Measurements from ENCODE around the gene NPB.

The NPB gene

DNA sequence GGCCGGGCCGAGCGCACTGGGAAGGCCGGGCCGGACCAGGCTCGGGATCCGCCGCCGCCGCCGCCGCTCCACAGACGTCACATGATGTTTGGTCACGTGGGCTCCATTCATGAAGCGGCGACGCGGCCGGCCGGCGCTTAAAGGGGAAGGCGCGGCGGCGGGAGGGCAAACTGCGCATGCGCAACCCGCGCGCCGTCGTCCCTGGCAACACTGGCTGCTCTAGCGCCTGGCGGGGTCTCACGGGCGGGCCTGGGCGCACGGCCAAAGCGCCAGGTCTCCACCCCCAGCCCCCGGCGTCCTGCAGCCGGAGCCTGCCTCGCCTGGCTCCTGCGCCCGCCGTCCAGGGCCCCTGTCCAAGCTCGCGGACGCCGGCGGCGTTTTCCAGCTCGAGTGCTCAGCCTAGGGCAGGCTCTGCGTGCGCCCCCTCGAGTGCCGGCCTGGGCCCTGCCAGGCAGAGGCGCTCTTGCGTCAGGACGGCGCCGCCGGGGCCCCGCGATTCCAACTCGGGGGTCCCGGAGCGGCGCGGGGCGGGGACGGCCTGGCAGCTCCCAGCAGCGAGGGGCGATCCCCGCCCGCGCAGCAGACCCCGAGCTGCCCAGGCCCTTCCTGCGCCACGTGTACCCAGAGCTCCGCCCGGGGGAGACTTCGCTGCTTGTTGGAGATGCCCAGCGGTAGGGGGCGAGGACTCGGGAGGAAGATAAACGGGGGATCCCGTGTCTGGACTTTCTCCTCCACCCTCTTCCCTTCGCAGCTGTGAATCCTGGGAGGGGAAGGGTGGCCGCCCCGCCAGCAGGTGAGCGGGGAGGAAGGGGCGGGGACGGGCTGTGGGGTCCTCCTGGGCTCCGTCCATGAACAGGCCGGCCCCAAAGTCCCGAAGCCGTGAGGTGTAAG, 25.9 kb downstream of the NPB start, which contains the start of gene MAFG:
TSS of gene MAFG (minus strand) at position 83 of the 891 bp plus-strand sequence. CDS start 4,550 bp downstream, outside the sequence.
- DNase-seq: peak; percentile 80

DNA sequence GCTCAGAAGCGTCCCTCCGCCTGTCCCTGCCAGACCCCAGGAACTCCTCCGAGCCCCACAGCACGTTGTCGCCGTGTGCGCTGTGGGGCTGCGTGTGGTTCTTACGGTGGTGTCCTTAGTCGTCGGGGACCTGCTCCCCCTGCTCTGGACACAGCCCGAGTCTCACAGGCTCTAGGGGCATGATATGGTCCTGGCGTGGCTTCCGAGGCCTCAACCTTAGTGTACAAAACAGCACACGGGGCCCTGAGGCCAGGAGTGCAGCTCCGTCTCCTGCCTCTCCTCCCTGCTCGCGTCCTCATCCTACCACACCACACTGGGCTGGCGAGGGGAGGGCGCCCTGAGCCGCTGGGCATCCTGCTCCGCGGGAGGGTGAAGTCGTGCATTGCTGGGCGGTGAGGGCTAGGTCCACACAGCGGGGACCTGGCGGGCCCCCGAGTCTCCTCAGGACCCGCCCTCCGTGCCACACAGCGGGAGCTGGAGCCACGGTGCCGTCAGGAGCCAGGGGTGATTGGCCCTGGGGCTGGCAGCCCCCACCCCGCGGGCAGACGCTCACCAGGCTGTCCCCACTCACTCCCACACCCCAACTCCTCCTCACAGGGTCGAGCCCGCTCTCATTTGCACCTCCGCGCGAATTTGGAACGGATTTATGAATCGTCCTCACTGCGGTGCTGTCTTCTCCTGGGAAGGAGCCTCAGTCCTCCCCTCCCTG, 26.7 kb downstream of the NPB start:
- no peak for DNase-seq

DNA sequence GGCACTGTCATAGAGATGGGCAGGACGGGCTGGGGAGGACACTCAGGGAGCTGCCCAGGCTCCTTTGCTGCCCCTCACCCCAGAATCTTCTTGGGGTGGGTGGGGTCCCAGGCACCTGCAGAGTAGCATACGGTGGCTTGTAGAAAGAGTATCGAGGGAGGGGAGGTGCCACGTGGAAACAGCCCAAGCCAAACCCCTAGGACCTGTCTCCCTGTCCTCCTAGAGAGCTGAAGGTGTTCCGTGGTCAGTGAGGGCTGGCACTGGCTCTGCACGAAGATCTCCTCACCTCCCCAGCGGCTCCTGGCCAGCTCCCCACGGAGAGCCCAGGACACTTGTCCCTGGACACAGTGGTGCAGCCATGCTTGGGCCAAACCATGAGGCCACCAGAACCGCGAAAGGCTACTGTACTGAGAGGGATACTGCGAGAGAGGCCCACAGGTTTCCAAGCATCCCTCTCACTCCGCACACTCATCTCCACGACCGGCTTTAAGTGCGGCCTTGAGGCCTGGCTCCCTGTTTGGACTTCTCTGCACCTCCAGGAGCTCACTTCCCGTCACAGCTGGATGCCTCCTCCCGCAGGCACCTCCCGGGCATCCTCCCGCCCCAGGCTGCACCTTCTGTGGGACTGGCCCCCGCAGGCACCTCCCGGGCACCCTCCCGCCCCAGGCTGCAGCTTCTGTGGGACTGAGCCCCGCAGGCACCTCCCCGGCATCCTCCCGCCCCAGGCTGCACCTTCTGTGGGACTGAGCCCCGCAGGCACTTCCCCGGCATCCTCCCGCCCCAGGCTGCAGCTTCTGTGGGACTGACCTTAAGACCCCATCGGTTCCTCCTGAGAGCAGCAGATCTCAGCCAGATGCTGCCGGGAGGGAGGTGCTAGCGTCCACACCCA, 27.5 kb downstream of the NPB start:
- DNase-seq: no peak

DNA sequence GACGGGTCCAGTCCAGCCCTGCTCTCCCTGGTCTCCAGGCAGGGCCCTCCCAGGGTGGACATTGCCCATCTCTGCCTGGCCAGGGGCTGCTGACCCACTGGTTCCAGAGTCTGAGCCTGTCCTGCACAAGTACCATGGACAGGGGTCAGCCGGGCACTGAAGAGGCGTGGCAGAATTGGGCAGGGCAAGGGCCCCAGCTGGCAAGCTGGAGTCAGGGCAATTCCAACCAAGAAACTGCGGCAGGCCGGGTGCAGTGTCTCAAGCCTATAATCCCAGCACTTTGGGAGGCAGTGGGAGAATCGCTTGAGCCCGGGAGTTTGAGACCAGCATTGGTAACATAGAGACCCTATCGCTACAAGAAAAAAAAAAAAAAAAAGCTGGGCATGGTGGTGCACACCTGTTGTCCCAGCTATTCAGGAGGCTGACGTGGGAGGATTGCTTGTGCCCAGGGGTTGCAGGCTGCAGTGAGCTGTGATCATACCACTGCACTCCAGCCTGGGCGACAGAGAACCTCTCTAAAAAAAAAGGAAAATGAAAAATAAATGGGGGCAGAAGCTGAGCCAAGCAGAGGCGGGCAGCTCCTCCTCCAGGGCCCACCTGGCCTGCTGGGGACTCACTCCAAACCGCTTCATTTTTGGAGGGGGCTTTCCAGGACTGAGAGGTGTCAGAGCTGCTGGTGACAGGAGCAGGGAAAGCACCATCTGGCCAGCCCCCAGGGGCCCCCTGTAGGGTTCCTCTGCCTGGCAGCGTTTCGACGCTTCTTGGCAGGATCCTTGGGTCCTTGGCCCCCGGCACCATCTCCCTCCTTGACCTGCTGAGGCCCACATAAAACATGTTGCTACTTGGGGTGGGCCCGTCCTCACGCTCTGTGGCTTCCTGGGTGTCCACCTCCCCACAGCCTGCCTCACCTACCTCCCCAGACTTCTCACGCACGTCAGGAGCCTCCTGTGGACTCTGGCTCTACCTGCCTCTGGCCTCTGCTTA, 28.4 kb downstream of the NPB start:
- DNase-seq: no peak

DNA sequence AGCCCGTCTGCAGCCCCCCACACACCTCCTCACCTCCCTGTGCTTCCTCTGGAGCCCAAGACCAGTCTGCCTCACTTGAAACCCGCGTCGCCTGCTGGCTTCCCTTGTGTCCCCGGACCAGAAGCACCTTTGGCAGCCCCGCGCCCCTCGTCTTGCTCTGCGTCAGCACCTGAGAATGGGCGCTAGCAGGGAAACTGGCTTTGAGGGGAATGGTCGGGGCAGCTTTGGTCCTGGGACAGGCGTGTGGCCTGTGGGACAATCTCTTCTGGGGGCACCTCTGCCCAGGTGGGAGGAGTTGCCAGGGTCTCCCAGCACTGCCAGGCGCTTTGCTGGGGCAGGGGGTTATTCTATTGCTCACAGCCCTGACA, 29.1 kb downstream of the NPB start:
- no peak for DNase-seq

DNA sequence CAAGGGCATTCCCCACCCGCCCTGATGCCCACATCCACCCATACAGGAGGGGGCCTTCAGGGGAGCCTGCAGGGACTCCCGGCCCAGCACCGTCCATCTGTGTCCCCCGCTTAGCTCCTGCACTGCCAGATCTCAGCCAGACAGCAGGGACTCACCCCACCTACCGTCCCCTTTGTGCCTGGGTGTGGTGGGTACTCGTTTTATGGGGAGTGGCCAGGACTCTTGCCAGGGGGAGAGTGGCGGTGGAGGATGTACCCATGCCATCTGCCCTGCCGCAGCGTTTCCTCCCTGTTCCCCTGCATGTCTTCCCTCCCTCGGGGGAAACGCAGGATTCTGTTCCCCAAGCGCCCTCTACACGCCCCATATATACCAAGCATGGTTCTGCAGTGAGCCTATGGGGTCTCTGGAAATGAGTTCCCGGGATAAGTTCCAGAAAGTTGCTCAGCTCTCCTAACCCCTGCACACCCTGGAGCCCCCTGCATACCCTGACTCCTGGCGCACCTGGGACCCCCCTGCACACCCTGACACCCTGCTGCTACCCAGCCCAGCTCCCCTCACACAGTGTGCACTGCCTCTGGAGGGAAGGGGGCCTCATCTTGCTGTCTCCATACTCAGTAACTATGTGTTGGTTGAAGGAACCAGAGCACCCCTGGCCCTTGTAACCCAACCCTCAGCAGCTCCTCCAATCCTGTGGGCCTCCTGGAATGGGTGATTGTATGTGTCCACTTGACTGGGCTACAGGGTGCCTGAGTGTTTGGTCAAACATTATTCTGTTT, 29.7 kb downstream of the NPB start:
- no peak for DNase-seq

DNA sequence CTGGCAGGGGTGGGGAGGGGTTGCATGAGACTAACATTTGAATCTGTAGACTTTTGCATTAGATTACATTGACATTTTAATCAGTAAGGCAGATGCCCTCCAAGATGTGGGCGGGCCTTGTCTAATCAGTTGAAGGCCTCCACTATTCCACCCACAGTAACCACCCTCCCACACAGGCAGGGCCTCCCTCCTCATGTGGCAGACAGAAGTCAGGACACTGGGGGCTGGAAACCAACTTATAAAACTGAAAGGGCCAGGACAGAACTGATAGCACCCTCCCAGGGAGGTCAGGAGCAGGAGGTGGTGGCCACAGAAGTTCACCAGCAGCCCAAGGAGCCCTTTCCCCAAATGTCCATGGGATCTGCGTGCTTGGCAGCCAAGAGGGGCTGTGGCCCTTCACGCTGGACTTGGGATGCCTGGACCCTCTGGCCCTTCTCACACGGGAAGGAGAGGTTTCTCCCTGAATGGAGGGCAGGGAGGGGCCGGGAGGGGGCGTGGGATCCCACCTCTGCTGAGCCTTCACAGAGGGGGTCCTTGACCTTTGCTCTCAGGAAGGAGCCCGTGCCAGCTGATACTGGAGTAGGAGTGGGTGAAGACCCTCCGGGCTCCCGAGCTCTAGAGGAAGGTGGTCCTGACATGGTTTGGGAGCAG, 30.4 kb downstream of the NPB start:
- no peak for DNase-seq

DNA sequence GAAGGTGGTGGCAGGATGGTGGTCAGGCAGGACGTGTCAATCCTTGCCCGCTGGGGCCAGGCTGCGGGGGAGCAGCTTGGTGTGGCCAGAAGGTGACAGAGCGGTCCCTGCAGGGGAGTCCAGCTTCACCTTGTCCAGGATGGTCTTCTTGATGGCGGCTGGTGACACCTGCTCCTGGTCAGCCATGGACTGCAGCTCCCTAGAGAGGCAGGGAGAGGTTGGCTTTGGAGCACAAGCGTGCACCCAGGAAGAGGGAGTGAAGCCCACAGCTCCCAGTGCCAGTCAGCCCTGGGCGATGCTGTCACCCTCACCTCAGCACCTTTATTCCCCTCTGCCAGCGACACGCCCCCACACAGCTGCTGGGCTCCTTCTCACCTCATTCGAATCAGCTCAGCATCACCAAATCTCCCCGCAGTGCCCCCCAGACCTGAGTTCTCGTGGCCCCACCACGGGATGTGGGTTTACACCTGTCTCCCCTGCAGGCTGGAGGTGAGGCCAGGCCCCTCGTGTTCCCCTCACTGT, 31.2 kb downstream of the NPB start:
- no peak for DNase-seq

DNA sequence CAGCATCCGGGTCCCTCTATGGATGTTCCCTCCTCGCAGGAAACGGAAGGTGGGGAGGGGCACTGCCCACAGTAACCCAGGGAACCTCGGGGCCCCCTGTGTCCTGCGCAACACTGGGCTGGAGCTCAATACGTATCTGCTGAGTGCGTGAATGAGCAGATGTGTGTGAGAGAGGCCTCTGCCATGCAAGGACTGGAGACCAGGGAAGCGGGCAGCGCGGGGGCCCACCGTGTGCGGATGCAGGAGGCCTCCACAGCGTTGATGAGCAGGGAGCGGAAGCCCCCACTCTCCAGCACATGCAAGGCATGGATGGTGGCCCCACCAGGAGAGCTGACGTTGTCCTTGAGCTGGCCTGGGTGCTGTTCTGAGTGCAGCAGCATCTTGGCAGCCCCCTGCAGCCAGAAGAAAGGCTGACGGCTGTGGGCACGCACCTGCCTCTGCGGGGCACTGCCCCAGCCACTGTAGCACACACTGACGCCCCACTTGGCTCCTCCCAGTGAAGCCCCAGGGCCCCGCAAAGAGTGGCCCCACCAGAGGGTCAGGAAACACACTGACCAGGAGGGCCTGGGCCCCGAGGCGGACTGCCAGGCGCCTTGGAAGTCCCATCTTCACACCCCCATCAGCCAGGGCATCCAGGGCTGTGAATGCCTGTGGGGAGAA, 32.2 kb downstream of the NPB start:
- DNase-seq: no peak

DNA sequence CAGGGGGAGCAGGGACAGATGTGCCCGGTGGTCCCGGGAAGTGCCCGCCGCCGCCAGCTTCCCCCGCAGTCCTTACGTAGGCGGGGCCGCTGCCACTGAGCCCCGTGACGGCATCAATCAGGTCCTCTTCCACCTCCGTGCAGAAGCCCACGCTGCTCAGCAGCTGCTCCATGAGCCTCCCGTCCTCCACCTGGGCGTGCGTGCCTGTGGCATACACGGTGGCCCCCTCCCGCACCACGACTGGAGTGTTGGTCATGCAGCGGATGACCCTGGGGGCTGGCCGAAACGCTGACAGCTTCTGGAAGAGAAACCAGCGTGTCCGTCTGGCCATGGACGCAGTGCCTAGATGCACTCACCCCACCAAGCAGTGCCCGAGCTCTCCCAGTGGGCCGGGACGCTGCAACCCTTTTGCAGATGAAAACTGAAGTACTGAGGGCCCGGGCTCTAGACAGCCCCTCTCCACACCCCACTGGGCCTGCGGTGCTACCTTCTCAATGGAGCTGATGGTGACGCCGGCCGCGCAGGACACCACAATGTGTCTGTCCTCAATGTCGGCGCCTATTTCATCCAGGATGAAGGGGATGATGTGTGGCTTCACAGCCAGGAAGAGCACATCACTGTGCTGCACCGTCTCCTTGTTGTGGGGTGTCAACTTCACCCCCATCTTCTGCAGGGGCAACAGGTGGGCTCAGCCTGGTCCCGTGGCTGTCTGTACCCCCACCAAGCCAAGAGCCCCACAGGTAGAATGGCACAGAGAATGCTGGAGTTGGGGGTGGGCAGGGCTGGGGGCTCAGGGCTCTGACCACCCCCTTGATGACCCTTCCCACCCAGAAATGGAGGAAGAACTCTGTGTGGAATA, 33.0 kb downstream of the NPB start:
- no peak for DNase-seq

DNA sequence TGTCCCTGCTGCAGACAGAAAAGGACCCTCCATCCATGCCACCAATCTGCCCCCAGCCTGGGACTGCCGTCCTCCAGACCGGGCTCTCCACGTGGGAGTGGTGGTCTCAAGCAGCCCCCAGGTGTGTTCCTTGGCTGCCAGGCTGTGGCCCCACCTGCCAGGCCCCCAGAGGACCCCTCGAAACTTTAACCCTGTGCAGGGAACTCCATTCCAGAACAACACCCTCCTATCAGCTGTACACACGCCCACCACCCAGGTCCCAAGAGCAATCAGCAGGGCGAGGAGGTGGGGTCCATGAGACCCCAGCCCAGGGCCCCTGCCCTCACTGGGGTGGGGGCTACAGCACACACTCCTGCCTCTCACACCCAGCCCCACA, 33.7 kb downstream of the NPB start:
- DNase-seq: no peak

DNA sequence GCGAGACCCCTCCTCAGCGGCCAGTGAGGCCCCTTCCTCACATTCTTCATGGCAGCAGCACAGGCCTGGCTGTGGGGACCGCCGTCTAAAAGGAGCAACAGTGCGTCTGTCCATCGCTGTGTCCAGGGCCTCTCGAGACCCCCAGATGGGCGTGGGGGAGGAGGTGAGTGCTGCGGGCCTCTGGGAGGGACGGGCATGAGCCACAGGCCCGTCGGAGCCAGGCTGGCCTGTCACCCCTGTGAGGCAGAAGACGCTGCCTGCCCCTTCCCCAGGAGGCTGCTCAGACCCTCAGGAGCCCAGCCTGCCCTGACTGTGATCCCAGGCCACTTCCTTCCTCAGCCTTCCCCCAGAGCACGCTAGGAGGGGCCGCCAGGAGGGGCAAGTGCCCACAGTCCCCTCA, 37.2 kb downstream of the NPB start:
- DNase-seq: no peak

DNA sequence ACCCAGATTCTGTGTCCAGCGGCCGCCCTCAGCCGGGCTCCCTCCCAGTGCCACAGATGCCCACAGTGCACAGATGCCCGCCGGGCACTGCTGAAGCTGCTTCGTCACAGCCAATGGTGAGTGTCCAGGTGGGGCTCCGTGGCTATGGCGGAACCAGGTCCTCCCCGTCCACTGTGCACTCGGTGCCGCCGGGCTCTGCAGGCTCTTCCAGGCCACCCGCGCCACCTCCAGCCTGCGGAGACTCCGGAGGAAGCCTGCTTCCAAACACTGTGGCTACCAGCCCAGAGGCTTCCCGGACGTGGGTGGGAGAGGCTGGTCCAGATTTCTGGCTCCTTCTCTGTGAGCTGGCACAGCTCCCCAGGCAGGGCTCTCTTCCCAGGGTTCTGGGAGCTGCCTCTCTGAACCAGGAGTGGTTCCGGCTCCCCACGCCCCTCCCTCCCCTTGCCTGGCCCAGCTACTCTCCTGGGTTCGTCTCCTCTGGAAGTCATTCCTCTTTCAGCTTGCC, 37.9 kb downstream of the NPB start:
- DNase-seq: no peak

DNA sequence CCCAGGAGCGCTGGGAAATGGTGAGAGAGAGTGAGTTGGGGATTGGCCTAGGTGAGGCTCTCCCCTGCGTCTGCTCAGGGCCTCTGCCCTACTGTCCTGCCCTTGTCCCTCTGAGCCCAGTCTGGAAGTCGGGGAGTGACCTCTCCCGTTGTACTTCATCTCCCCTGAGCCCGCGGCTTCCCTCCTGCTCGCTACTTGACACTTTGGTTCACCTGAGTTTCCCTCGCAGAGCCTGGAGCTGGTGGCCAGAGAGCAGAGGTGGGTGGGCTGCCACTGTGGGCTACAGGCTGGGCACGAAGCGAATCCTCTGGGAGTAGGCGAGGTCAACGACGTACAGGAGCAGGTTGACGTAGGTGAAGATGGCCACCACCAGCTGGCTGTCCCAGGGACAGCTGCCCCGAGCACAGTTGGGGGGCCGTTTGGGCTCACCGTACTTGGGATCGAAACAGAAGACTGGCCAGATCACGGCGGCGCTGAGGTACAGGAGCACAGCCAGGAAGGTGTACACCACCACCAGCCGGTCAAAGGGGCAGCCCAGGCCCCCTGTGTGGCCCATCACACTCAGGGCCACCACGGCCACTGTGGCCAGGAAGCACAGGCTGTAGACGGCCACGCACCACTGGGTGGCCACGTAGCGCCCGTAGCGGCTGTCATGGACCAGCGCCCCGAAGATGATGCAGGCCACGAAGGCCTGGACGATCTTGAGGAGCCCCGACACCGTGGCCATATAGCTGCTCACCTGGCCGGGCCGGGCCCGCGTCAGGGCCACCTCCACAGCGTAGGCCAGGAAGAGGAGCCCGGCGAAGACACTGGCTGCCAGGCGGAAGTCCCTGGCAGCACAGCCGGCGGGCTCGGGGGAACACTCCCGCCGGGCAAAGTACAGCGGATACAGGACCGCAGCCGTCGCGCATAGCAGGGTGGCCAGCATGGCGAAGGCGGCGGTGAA, 38.8 kb downstream of the NPB start:
- no peak for DNase-seq

DNA sequence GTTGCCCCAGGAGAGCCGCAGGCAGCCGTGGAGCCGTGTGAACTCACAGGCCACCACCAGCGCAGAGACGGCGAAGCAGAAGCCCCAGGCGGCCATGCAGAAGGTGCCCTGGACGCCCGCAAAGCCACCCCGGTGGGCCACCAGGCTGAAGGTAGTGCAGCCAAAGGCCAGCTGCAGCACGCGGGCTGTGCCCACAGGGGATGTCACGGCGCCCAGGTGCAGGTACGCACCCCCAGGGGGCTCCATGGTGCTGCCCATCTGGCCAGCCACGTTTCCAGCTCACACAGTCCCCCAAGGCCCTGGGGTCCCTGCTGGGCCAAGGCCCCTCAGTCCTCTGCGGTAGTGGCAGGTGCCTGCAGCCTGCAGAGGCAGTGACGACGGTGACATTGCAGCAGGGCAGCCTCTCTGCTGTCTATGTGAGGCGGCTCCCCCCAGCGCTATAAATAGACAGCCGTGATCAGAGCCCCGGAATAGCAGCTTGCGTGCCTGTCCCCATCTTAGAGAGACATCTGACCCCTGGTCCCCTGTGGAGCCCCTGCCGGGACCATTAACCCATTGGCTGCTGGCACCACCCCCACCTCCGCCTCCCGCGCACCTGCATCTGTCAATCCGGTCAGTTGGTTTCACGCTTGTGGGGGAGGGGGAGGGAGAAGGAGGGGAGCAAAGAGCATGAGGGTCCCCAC, 39.6 kb downstream of the NPB start:
- no peak for DNase-seq

DNA sequence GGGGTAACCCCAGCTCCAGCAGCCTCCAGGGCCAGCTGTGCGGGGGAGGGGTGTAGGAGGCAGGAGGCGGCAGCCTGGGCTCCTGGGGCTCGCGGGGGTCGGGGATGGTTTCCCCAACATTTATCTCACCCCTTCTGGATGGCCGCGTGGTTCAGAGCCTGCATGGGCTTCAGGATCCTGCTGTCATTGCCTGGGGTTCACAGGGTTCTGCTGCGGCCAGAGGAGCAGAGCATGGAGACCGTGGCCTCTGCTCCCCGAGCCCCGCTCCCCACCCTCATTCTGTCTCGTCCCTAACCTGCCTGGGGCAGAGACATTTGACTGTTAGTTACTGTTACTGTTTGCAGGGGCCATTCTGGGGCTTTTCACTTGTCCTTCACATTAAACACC, 40.1 kb downstream of the NPB start:
- no peak for DNase-seq

DNA sequence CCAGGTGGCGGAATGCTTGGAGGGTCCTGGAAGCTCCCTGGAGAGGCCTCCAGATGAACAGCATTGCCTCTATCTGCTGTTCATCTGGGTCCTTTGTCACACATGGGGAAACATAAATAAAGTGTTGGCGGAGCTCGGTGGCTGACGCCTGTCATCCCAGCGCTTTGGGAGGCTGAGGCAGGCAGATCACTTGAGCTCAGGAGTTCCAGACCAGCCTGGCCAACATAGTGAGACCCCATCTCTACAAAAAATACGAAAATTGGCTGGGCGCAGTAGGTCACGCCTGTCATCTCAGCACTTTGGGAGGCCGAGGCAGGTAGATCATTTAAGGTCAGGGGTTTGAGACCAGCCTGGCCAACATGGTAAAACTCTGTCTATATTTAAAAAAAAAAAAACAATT, 42.8 kb downstream of the NPB start:
- DNase-seq: no peak
